B cell (primary cell): ENCODE results near the gene SLC1A1. TPM values are rescaled to one million over a fixed set of nuclear protein-coding genes. Genes with fewer than 3 reads are reported as not detected.

Experiments
- ATAC-seq: fragments of 200-7000 bp; cut with Tn5 transposase; one replicate; pipeline ENCODE4 v1.10.0; 2021; ENCODE audit warnings: low read depth, mild to moderate bottlenecking, moderate number of reproducible peaks, moderate library complexity
- CTCF ChIA-PET: fragments of 350-600 bp; sonication (Branson Sonifier 250); formaldehyde crosslinking; loops from one replicate; lab custom pipeline; 2021; ENCODE audit warnings: antibody characterized with exemption, inconsistent platforms; lab: Charles Lee
- POLR2A ChIA-PET: fragments of 350-600 bp; sonication (Branson Sonifier 250); formaldehyde crosslinking; loops from one replicate; lab custom pipeline; 2021; ENCODE audit warnings: antibody characterized with exemption; lab: Charles Lee
- DNase-seq: peaks from one replicate; pipeline ENCODE4 v3.0.0; 2013
- H2AFZ ChIP-seq: 2 replicates; pipeline ENCODE4 v1.6.1; 2012; ENCODE audit warnings: mild to moderate bottlenecking, low read depth, low read length; ENCODE audit not compliant: insufficient read depth, poor library complexity, severe bottlenecking
- H3K27ac ChIP-seq, 2 donors: 1 replicate in 1 of 2; 2 replicates in 1 of 2; pipeline ENCODE4 v1.5.1; 2012 to 2013; ENCODE audit warnings: low read length in 2 of 2, mild to moderate bottlenecking in 2 of 2, moderate library complexity in 1 of 2
- H3K27me3 ChIP-seq, 4 experiments: fragments of 200-600 bp in 1 of 4; sonication (generic) in 1 of 4; replicated peaks in 1 of 4; 1 replicate in 2 of 4; 2 replicates in 2 of 4; pipeline versions ENCODE4 v1.6.1 to v1.7.0; 2013 to 2016; ENCODE audit warnings: low read length in 3 of 4, mild to moderate bottlenecking in 2 of 4, mixed read lengths in 1 of 4, moderate library complexity in 1 of 4; ENCODE audit not compliant: insufficient read depth in 4 of 4, control insufficient read depth in 3 of 4; ENCODE audit errors: control extremely low read depth in 1 of 4
- H3K36me3 ChIP-seq, 2 experiments: replicated peaks in 1 of 2; 1 replicate in 1 of 2; 2 replicates in 1 of 2; pipeline versions ENCODE4 v1.6.1 to v1.7.1; 2013; ENCODE audit warnings: low read length in 1 of 2; ENCODE audit not compliant: insufficient read depth in 2 of 2, control insufficient read depth in 1 of 2; ENCODE audit errors: control extremely low read depth in 1 of 2, extremely low read depth in 1 of 2
- H3K4me1 ChIP-seq, 2 donors: fragments of 200-600 bp in 1 of 2; sonication (generic) in 1 of 2; 1 replicate in 1 of 2; 2 replicates in 1 of 2; pipeline versions ENCODE4 v1.5.1 to v1.6.1; 2013 to 2017; ENCODE audit warnings: low read length in 2 of 2; ENCODE audit not compliant: control insufficient read depth in 2 of 2, insufficient read depth in 2 of 2
- H3K4me2 ChIP-seq: replicated peaks from 2 replicates; pipeline ENCODE3; 2012; ENCODE audit warnings: mild to moderate bottlenecking, low read depth, low read length; ENCODE audit not compliant: poor library complexity, severe bottlenecking
- H3K4me3 ChIP-seq, 5 experiments: fragments of 200-600 bp in 1 of 5; sonication (generic) in 1 of 5; 1 replicate in 3 of 5; 2 replicates in 2 of 5; pipeline versions ENCODE4 v1.5.1 to v1.7.0; 2011 to 2016; ENCODE audit warnings: low read length in 4 of 5, mild to moderate bottlenecking in 4 of 5, low read depth in 2 of 5, control low read depth in 1 of 5, moderate library complexity in 1 of 5; ENCODE audit not compliant: insufficient read depth in 1 of 5; ENCODE audit errors: control extremely low read depth in 1 of 5, extremely low read depth in 1 of 5
- H3K79me2 ChIP-seq: fragments of 200-600 bp; sonication (generic); one replicate; pipeline ENCODE4 v1.6.0; 2016; ENCODE audit warnings: low read length; ENCODE audit not compliant: control insufficient read depth, insufficient read depth
- H3K9ac ChIP-seq: fragments of 200-600 bp; sonication (generic); 2 replicates; pipeline ENCODE4 v1.6.1; 2017; ENCODE audit warnings: mild to moderate bottlenecking, low read length, moderate library complexity
- H3K9me3 ChIP-seq, 3 donors: one replicate each; pipeline versions ENCODE4 v1.6.1 to v1.7.1; 2013; ENCODE audit warnings: low read length in 2 of 3; ENCODE audit not compliant: control insufficient read depth in 2 of 3, insufficient read depth in 1 of 3; ENCODE audit errors: control extremely low read depth in 1 of 3
- H4K20me1 ChIP-seq: 2 replicates; pipeline ENCODE4 v1.6.0; 2012; ENCODE audit warnings: mild to moderate bottlenecking, low read length; ENCODE audit not compliant: insufficient read depth, control insufficient read depth, poor library complexity, severe bottlenecking
- H3K27ac Mint-ChIP-seq: one replicate; pipeline ENCODE4 v1.8.0; 2021; ENCODE audit warnings: mixed read lengths
- H3K27me3 Mint-ChIP-seq: one replicate; pipeline ENCODE4 v1.8.0; 2021; ENCODE audit warnings: mixed read lengths
- H3K4me1 Mint-ChIP-seq: one replicate; pipeline ENCODE4 v1.8.0; 2021; ENCODE audit warnings: mixed read lengths
- H3K4me3 Mint-ChIP-seq: one replicate; pipeline ENCODE4 v1.8.0; 2021; ENCODE audit warnings: mixed read lengths
- H3K9me3 Mint-ChIP-seq: one replicate; pipeline ENCODE4 v1.8.0; 2022; ENCODE audit warnings: mixed read lengths; ENCODE audit not compliant: insufficient read depth
- CTCF ChIP-seq: fragments of 200-600 bp; IDR thresholded peaks from one replicate; pipeline ENCODE4 v1.8.0; 2022; ENCODE audit warnings: antibody characterized with exemption, mild to moderate bottlenecking
- EZH2 ChIP-seq: IDR thresholded peaks from 2 replicates; pipeline ENCODE4 v1.6.1; 2012; ENCODE audit warnings: borderline replicate concordance, low read depth, mild to moderate bottlenecking, moderate library complexity, low read length; ENCODE audit not compliant: insufficient read depth, poor library complexity, severe bottlenecking
- WGBS: methylation state at CpG from one replicate; pipeline ENCODE4 v1.1.5; 2013; ENCODE audit warnings: missing lambda C conversion rate; ENCODE audit not compliant: insufficient coverage; 5-methylcytosine and 5-hydroxymethylcytosine counted together
- intact Hi-C: fragments of 100-400 bp; cut with micrococcal nuclease; formaldehyde crosslinking; loops from one replicate; pipeline ENCODE4 v1.10.0; 2022
- polyA plus RNA-seq: library from polyadenylated mRNA; depleted of rRNA; stranded (reverse); fragments of >200 nt; gene quantifications from 2 replicates; pipeline ENCODE4 v1.2.3, GENCODE V29; 2012
- total RNA-seq, 2 donors: library from RNA; stranded (reverse); fragments of 120-200 nt in 1 of 2; gene quantifications; 1 replicate in 1 of 2; 2 replicates in 1 of 2; pipeline versions ENCODE4 v1.2.3 to v1.2.4, GENCODE V29; 2013 to 2022

Gene SLC1A1
- total and polyA plus RNA-seq, 2 donors (not counting 1 experiment from before 2014, with no cell fraction given): 0.10 to 0.54 TPM

GRCh38 chr9:4614627-4615026 lies 124.4 kb downstream of the SLC1A1 start:
- no peaks in the 10 kb centered on the region for H3K4me1 Mint-ChIP-seq
- ATAC-seq (no peak), DNase-seq (no peak)
- no peaks in the 10 kb centered on the region for H4K20me1 ChIP-seq
- no peaks in the 10 kb centered on the region for H3K27me3 ChIP-seq
- H3K27ac Mint-ChIP-seq: no peak overlapping the region
- ChIA-PET CTCF (interaction anchor here (1.3 kb wide), 1 partner anchor 10 kb away, joined by 4 read pairs; no protein-coding TSS in a partner anchor), POLR2A (no interaction called here)
- no peak overlapping the region for H3K27ac ChIP-seq
- no peak overlapping the region for H2AFZ ChIP-seq
- H3K9me3 Mint-ChIP-seq: no peaks in the 10 kb centered on the region
- 80% methylated on average over 1 of the region's 1 CpG for WGBS
- H3K27me3 Mint-ChIP-seq: no peaks in the 10 kb centered on the region
- no peak overlapping the region for H3K4me2 ChIP-seq
- H3K79me2 ChIP-seq: no peaks in the 10 kb centered on the region
- H3K4me3 Mint-ChIP-seq: no peak overlapping the region
- intact Hi-C loops: no loop called here
- H3K4me3 ChIP-seq: no peak overlapping the region
- no peaks in the 10 kb centered on the region for H3K36me3 ChIP-seq
- H3K4me1 ChIP-seq: no peaks in the 10 kb centered on the region
- TF ChIP-seq EZH2 (no peak), CTCF (no peak)
- no peak overlapping the region for H3K9ac ChIP-seq
- peaks cover 0 to 3% (median 0%) of the 10 kb centered on the region in 3 donors for H3K9me3 ChIP-seq

- Mint-ChIP-seq H3K27ac (no peak overlapping the region), H3K9me3 (no peaks in the 10 kb centered on the region), H3K27me3 (no peaks in the 10 kb centered on the region), H3K4me3 (no peak overlapping the region), H3K4me1 (no peaks in the 10 kb centered on the region)
- ChIA-PET CTCF (interaction anchor here (1.3 kb wide), 1 partner anchor 11 kb away, joined by 4 read pairs; no protein-coding TSS in a partner anchor), POLR2A (no interaction called here)
- no peak overlapping the region for H3K9ac ChIP-seq
- H4K20me1 ChIP-seq: no peaks in the 10 kb centered on the region
- no peak overlapping the region for H3K4me3 ChIP-seq
- no peaks in the 10 kb centered on the region for H3K27me3 ChIP-seq
- no peaks in the 10 kb centered on the region for H3K36me3 ChIP-seq
- TF ChIP-seq EZH2 (no peak), CTCF (no peak)
- intact Hi-C loops: no loop called here
- no peak overlapping the region for H3K4me2 ChIP-seq
- no peaks in the 10 kb centered on the region for H3K79me2 ChIP-seq
- 89% methylated on average over 4 of the region's 4 CpGs for WGBS
- no peak for ATAC-seq
- no peak for DNase-seq
- no peak overlapping the region for H3K27ac ChIP-seq
- H2AFZ ChIP-seq: no peak overlapping the region
- H3K4me1 ChIP-seq: no peaks in the 10 kb centered on the region
- H3K9me3 ChIP-seq: peaks cover 0 to 3% (median 0%) of the 10 kb centered on the region in 3 donors
These were observed 125.0 kb downstream of the SLC1A1 start for GRCh38 chr9:4615251-4615650.
